Measurements from ENCODE around the gene LUZP1.

Gene LUZP1

DNA sequence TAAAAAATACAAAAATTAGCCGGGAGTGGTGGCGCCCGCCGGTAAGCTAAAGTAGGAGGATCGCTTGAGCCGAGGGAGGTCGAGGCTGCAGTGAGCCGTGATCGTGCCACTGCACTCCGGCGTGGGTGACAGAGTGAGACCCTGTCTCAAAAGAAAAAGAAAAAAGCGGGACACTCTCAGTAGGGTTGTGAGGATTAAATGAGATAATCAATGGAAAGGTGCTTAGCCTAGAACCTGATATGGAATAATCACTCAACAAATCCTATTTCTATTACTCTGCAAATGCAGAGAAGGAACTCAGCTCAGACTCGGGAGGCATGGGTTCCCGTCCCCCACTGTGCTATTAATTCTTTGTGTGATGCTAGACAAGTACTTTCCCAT is 529 bp upstream of the LUZP1 start:
- TF ChIP-seq TAF1 (IDR thresholded peaks at IDR 0.05; ENCODE audit: borderline replicate concordance, insufficient read depth, low read length), result no peak
- no peak for TF ChIP-seq POLR2AphosphoS5 (IDR thresholded peaks at IDR 0.05; ENCODE audit: low read depth, low read length)
- TF ChIP-seq SIN3A (IDR thresholded peaks at IDR 0.05; ENCODE audit: borderline replicate concordance, insufficient read depth, low read length), result no peak
- TF ChIP-seq, protein P1, sequence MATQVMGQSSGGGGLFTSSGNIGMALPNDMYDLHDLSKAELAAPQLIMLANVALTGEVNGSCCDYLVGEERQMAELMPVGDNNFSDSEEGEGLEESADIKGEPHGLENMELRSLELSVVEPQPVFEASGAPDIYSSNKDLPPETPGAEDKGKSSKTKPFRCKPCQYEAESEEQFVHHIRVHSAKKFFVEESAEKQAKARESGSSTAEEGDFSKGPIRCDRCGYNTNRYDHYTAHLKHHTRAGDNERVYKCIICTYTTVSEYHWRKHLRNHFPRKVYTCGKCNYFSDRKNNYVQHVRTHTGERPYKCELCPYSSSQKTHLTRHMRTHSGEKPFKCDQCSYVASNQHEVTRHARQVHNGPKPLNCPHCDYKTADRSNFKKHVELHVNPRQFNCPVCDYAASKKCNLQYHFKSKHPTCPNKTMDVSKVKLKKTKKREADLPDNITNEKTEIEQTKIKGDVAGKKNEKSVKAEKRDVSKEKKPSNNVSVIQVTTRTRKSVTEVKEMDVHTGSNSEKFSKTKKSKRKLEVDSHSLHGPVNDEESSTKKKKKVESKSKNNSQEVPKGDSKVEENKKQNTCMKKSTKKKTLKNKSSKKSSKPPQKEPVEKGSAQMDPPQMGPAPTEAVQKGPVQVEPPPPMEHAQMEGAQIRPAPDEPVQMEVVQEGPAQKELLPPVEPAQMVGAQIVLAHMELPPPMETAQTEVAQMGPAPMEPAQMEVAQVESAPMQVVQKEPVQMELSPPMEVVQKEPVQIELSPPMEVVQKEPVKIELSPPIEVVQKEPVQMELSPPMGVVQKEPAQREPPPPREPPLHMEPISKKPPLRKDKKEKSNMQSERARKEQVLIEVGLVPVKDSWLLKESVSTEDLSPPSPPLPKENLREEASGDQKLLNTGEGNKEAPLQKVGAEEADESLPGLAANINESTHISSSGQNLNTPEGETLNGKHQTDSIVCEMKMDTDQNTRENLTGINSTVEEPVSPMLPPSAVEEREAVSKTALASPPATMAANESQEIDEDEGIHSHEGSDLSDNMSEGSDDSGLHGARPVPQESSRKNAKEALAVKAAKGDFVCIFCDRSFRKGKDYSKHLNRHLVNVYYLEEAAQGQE (IDR thresholded peaks at IDR 0.05; ENCODE audit: insufficient read depth in 1 of 2, low read depth in 2 of 2, low read length in 2 of 2), result no peak
- no peak for TF ChIP-seq FOXP2 (optimal IDR thresholded peaks at IDR 0.05; ENCODE audit: borderline replicate concordance, extremely low read depth, extremely low read length, insufficient read depth)

DNA sequence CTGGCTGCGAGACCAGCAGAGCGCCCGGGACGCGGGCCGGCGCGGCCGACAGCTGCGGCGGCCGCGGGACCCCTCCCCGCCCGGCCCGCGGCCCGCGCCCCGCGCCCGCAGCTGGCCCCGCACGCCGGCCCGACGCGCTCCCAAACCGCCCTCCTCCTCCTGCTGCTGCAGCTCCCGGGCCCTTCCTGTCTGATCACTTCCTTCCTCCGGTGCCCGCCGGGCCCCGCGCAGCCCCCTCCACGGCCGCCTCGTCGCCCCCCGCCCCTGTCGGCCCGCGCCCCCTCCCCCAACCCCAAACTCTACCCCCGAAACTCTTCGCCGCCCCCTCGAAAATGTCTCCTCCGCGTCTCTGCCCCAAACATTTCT is 594 bp downstream of the LUZP1 start:
- TF ChIP-seq SIN3A (IDR thresholded peaks at IDR 0.05; ENCODE audit: borderline replicate concordance, insufficient read depth, low read length) (no peak; the same call in 1 of the 2 replicates), FOXP2 (optimal IDR thresholded peaks at IDR 0.05; ENCODE audit: borderline replicate concordance, extremely low read depth, extremely low read length, insufficient read depth) (no peak), TAF1 (IDR thresholded peaks at IDR 0.05; ENCODE audit: borderline replicate concordance, insufficient read depth, low read length) (no peak), POLR2AphosphoS5 (IDR thresholded peaks at IDR 0.05; ENCODE audit: low read depth, low read length) (no peak)
- TF ChIP-seq, protein P1 (IDR thresholded peaks at IDR 0.05; ENCODE audit: insufficient read depth in 1 of 2, low read depth in 2 of 2, low read length in 2 of 2), result no peak

DNA sequence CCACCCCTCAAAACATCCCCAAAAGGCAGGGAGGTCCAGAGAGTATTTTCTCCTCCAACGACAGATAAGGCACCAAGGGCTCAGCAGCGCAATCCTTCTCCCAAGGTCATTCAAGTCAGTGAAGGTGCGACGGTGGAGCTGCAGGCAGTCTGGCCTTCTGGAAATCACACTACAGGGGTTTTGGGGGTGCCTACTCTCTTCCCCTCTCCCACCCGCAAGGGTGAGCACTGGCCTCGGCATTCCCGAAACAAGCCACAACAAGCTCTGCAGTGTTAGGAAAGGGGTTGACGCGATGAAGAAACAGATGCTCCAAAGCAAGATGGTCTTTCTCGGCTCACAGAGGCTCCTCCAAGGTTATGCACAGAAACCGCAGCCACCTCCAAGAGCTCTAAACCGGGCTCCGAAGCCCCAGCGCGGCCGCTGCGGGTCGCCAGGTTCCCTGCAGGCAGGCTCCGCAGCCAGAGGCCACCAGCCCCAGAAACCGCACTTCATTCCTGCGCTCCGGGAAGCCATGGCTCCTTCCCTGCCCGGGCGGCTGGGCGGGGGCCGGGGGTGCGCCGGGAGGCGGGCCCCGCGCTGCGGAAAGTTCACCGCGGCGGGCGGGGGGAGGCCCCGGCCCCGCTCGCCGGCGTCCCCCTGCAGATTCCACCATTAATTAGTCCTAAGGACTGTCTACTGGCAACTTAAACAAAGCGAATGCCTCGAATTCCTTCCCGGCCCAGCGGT is 1.1 kb downstream of the LUZP1 start:
- TF ChIP-seq POLR2AphosphoS5 (IDR thresholded peaks at IDR 0.05; ENCODE audit: low read depth, low read length), result no peak
- no peak for TF ChIP-seq FOXP2 (optimal IDR thresholded peaks at IDR 0.05; ENCODE audit: borderline replicate concordance, extremely low read depth, extremely low read length, insufficient read depth)
- TF ChIP-seq SIN3A (IDR thresholded peaks at IDR 0.05; ENCODE audit: borderline replicate concordance, insufficient read depth, low read length), result peak; percentile 54; the same call in 1 of the 2 replicates
- TF ChIP-seq TAF1 (IDR thresholded peaks at IDR 0.05; ENCODE audit: borderline replicate concordance, insufficient read depth, low read length), result no peak

DNA sequence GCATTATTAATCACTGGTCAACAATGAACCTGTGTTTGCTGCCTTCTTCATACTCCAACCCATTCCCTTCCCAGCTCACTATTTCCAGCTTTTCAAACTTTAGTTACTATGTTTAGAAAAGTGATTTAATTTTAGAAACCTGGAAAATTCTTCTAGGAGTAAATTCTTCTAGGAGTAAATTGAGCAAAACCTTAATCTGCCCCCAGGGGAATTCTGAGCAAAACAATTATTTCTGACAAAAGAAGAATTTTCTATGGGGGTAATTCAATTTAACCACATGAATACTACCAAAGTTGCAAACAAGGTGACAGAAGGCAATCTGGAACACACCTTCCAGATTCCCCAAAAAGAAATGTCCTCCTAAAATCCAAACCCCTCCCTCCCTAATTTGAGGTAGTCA is 1.8 kb downstream of the LUZP1 start:
- TF ChIP-seq, protein P1 (IDR thresholded peaks at IDR 0.05; ENCODE audit: insufficient read depth in 1 of 2, low read depth in 2 of 2, low read length in 2 of 2), result no peak
- TF ChIP-seq POLR2AphosphoS5 (IDR thresholded peaks at IDR 0.05; ENCODE audit: low read depth, low read length), result no peak

DNA sequence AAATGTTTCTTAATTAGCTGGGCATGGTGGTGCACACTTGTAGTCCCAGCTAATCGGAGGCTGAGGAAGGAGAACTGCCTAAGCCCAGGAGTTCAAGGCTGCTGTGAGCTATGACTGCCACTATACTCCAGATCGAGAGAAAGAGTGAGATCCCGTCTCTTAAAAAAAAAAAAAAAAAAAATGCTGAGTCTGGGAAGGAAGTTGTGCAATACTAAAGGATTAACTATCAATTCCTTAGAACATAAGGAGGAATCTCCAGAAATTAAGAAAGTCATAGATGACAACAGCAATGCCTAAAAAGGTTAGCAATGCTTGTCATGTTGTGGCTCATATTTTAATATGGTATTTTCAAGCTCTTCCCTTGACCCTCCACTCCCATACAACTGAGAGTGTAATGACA is 5.3 kb downstream of the LUZP1 start:
- TF ChIP-seq TAF1 (IDR thresholded peaks at IDR 0.05; ENCODE audit: borderline replicate concordance, insufficient read depth, low read length) (no peak), POLR2AphosphoS5 (IDR thresholded peaks at IDR 0.05; ENCODE audit: low read depth, low read length) (no peak), SIN3A (IDR thresholded peaks at IDR 0.05; ENCODE audit: borderline replicate concordance, insufficient read depth, low read length) (no peak), FOXP2 (optimal IDR thresholded peaks at IDR 0.05; ENCODE audit: borderline replicate concordance, extremely low read depth, extremely low read length, insufficient read depth) (no peak)
- TF ChIP-seq, protein P1 (IDR thresholded peaks at IDR 0.05; ENCODE audit: insufficient read depth in 1 of 2, low read depth in 2 of 2, low read length in 2 of 2), result no peak
